Osteocyte (in vitro differentiated cells): ENCODE measurements around the gene CARD10. TPM values are rescaled to one million over a fixed set of nuclear protein-coding genes. Genes with fewer than 3 reads are reported as not detected.

Experiments
- DNase-seq: peaks from one replicate; pipeline ENCODE4 v3.0.0; 2021; ENCODE audit warnings: mixed read lengths; ENCODE audit not compliant: unreplicated experiment; ENCODE audit errors: extremely low spot score
- H3K27ac Mint-ChIP-seq: one replicate; pipeline ENCODE4 v1.8.0; 2021; ENCODE audit warnings: mild to moderate bottlenecking, mixed read lengths; ENCODE audit not compliant: unreplicated experiment
- H3K27me3 Mint-ChIP-seq: one replicate; pipeline ENCODE4 v1.8.0; 2021; ENCODE audit warnings: mixed read lengths; ENCODE audit not compliant: unreplicated experiment
- H3K36me3 Mint-ChIP-seq: one replicate; pipeline ENCODE4 v1.8.0; 2021; ENCODE audit warnings: mixed read lengths; ENCODE audit not compliant: unreplicated experiment
- H3K4me1 Mint-ChIP-seq: one replicate; pipeline ENCODE4 v1.8.0; 2021; ENCODE audit warnings: mixed read lengths; ENCODE audit not compliant: unreplicated experiment
- H3K4me3 Mint-ChIP-seq: one replicate; pipeline ENCODE4 v1.8.0; 2021; ENCODE audit warnings: mild to moderate bottlenecking, moderate library complexity, mixed read lengths; ENCODE audit not compliant: unreplicated experiment
- H3K9me3 Mint-ChIP-seq: one replicate; pipeline ENCODE4 v1.8.0; 2021; ENCODE audit warnings: mixed read lengths; ENCODE audit not compliant: unreplicated experiment
- total RNA-seq: library from RNA; stranded (reverse); gene quantifications from 2 replicates; pipeline ENCODE4 v1.2.1, GENCODE V29; 2021
- TF ChIP-seq, protein P1 (sequence below): fragments of 200-600 bp; sonication (generic); IDR thresholded peaks from 2 replicates; pipeline ENCODE4 v1.5.0; 2021; ENCODE audit warnings: antibody characterized with exemption, mild to moderate bottlenecking, moderate library complexity

Gene CARD10
- total RNA-seq, 1 donor from 2014 or later, result 31.5 TPM

GRCh38 chr22:37525073-37525745, 6.0 kb upstream of the CARD10 start:
- Mint-ChIP-seq H3K9me3 (no peaks in the 10 kb centered on the region), H3K27ac (peak overlapping the region; percentile 89)

GRCh38 chr22:37522482-37522881, 3.3 kb upstream of the CARD10 start:
- Mint-ChIP-seq H3K36me3 (no peaks in the 10 kb centered on the region), H3K27ac (no peak overlapping the region)

More at GRCh38 chr22:37525073-37525745, 6.0 kb upstream of the CARD10 start:
- DNase-seq, result peak; percentile 91
- Mint-ChIP-seq H3K4me3 (no peak overlapping the region), H3K36me3 (no peaks in the 10 kb centered on the region), H3K4me1 (peaks cover 42% of the 10 kb centered on the region), H3K27me3 (no peaks in the 10 kb centered on the region)
- TF ChIP-seq, protein P1, sequence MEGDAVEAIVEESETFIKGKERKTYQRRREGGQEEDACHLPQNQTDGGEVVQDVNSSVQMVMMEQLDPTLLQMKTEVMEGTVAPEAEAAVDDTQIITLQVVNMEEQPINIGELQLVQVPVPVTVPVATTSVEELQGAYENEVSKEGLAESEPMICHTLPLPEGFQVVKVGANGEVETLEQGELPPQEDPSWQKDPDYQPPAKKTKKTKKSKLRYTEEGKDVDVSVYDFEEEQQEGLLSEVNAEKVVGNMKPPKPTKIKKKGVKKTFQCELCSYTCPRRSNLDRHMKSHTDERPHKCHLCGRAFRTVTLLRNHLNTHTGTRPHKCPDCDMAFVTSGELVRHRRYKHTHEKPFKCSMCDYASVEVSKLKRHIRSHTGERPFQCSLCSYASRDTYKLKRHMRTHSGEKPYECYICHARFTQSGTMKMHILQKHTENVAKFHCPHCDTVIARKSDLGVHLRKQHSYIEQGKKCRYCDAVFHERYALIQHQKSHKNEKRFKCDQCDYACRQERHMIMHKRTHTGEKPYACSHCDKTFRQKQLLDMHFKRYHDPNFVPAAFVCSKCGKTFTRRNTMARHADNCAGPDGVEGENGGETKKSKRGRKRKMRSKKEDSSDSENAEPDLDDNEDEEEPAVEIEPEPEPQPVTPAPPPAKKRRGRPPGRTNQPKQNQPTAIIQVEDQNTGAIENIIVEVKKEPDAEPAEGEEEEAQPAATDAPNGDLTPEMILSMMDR, result no peak

DNA sequence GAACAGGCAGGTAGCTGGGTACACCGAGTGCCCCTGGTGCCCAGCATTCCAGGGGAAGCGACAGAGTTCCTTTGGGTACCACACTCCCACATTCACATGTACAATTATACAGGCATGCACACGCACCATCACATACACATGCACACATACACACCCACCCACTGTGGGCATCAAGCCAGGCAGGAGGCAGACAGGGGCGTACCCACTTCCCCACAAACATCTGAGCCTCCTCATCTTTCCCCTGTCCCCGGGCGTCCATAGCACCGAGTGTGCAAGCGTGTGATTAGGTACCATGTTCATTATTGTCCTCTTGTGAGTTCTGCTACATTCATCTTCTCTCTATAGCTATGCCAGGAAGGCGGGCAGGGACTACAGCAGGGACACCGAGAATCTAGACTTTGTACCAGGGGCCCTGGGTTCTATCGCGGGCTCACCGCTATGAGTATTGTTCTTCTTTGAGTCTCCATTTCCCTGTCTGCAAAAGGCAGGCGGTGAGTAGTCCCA, 2.1 kb upstream of the CARD10 start:
- TF ChIP-seq, protein P1, result no peak
- no peaks in the 10 kb centered on the region for H3K27me3 Mint-ChIP-seq
- no peak overlapping the region for H3K27ac Mint-ChIP-seq
- DNase-seq, result no peak
- peaks cover 1% of the 10 kb centered on the region for H3K9me3 Mint-ChIP-seq
- no peak overlapping the region for H3K4me3 Mint-ChIP-seq
- peaks cover 56% of the 10 kb centered on the region for H3K4me1 Mint-ChIP-seq
- peaks cover 4% of the 10 kb centered on the region for H3K36me3 Mint-ChIP-seq

More at GRCh38 chr22:37522482-37522881, 3.3 kb upstream of the CARD10 start:
- Mint-ChIP-seq H3K27me3 (no peaks in the 10 kb centered on the region), H3K4me1 (peaks cover 54% of the 10 kb centered on the region), H3K4me3 (no peak overlapping the region), H3K9me3 (no peaks in the 10 kb centered on the region)
- no peak for DNase-seq
- TF ChIP-seq, protein P1, result no peak

- H3K9me3 Mint-ChIP-seq, result peaks cover 3% of the 10 kb centered on the region
- peaks cover 56% of the 10 kb centered on the region for H3K4me1 Mint-ChIP-seq
- no peak for DNase-seq
- peaks cover 8% of the 10 kb centered on the region for H3K36me3 Mint-ChIP-seq
- no peak overlapping the region for H3K27ac Mint-ChIP-seq
- H3K4me3 Mint-ChIP-seq, result peak overlapping the region; percentile 40
- no peaks in the 10 kb centered on the region for H3K27me3 Mint-ChIP-seq
- TF ChIP-seq, protein P1, result no peak
Observed at GRCh38 chr22:37520776-37521191, 1.6 kb upstream of the CARD10 start.

DNA sequence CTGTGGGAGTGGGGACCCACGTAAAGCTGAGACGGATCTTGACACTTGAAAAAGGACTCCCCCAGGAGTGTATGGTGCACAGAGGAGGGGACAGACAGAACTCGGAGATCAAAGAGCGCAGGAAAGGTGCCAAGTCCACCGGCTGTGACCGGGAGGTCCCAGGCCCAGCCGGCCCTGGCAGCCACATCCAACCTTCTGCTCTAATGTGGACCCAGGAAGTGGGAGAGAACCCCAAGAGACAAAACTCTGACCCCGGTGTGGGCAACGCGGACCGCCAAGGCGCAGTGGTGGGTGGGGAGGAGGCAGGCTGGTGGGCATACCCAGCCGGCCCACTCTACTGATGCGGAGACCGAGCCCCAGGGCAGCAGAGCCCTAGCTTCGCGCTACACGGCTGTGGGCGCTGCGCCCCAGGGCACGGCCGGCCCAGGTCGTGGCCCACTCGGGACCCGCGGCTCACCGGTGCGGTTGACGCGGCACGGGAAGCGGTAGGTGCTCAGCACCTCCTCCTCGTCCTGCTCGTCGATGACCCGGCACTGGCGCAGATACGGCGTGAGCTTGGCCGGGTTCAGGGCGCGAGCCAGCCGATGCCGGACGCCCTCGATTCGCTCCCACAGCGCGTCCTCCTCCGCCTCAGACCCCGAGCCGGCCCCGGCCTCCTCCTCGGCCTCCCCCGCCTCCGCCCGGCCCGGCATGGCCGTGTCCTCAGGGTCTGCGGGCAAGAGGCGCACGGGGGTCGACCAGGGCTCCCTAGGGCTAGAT, 527 bp downstream of the CARD10 start:
- H3K27me3 Mint-ChIP-seq, result no peaks in the 10 kb centered on the region

More for the DNA sequence above, 527 bp downstream of the CARD10 start:
- H3K9me3 Mint-ChIP-seq, result peaks cover 3% of the 10 kb centered on the region
- DNase-seq, result no peak
- peak overlapping the region; percentile 84 for H3K27ac Mint-ChIP-seq
- H3K4me1 Mint-ChIP-seq, result peaks cover 57% of the 10 kb centered on the region
- peak overlapping the region; percentile 89 for H3K4me3 Mint-ChIP-seq
- H3K36me3 Mint-ChIP-seq, result peaks cover 16% of the 10 kb centered on the region
- TF ChIP-seq, protein P1, result no peak
